Activated CD4-positive, alpha-beta T cell treated with anti-CD3 and anti-CD28 coated beads, Interleukin-2, amount 10 ng/mL, durations not matched to agents 7 days and 5 days (primary cell): ENCODE measurements around the gene GPR50. TPM values are rescaled to one million over a fixed set of nuclear protein-coding genes. Genes with fewer than 3 reads are reported as not detected.

Experiments used
- CTCF ChIA-PET: fragments of 350-600 bp; sonication (Branson Sonifier 250); formaldehyde crosslinking; loops from one replicate; lab custom pipeline; 2021; ENCODE audit warnings: antibody characterized with exemption; lab: Charles Lee
- POLR2A ChIA-PET: fragments of 350-600 bp; sonication (Branson Sonifier 250); formaldehyde crosslinking; loops from one replicate; lab custom pipeline; 2021; ENCODE audit warnings: antibody characterized with exemption; lab: Charles Lee
- DNase-seq: peaks from one replicate; pipeline ENCODE4 v3.0.0-alpha.2; 2020
- H3K27ac Mint-ChIP-seq: one replicate; pipeline ENCODE4 v1.8.0; 2021; ENCODE audit warnings: mild to moderate bottlenecking, moderate library complexity, mixed read lengths
- H3K27me3 Mint-ChIP-seq: one replicate; pipeline ENCODE4 v1.8.0; 2021; ENCODE audit warnings: mixed read lengths
- H3K36me3 Mint-ChIP-seq: one replicate; pipeline ENCODE4 v1.8.0; 2021; ENCODE audit warnings: low read depth, mixed read lengths
- H3K4me1 Mint-ChIP-seq: one replicate; pipeline ENCODE4 v1.8.0; 2021; ENCODE audit warnings: mixed read lengths
- H3K4me3 Mint-ChIP-seq: one replicate; pipeline ENCODE4 v1.8.0; 2021; ENCODE audit warnings: mild to moderate bottlenecking, moderate library complexity, mixed read lengths
- H3K9me3 Mint-ChIP-seq: one replicate; pipeline ENCODE4 v1.8.0; 2021; ENCODE audit warnings: mixed read lengths
- total RNA-seq, 2 experiments: library from RNA; stranded (reverse); gene quantifications; one replicate each; pipeline ENCODE4 v1.2.3, GENCODE V29; 2021

The GPR50 gene
- total RNA-seq, 2 experiments from 2014 or later = not detected

- POLR2A ChIA-PET = no interaction called here
- no peak for DNase-seq
- CTCF ChIA-PET = no interaction called here
- Mint-ChIP-seq H3K4me1 (no peaks in the 10 kb centered on the region), H3K4me3 (no peak overlapping the region), H3K27me3 (peaks cover 62% of the 10 kb centered on the region), H3K27ac (no peak overlapping the region), H3K36me3 (no peaks in the 10 kb centered on the region), H3K9me3 (no peaks in the 10 kb centered on the region)
Observed at GRCh38 chrX:151178746-151179145, 2.4 kb downstream of the GPR50 start.

- H3K4me3 Mint-ChIP-seq = no peak overlapping the region
- ChIA-PET CTCF (no interaction called here), POLR2A (no interaction called here)
- H3K27me3 Mint-ChIP-seq = peaks cover 60% of the 10 kb centered on the region
- H3K9me3 Mint-ChIP-seq = no peaks in the 10 kb centered on the region
- DNase-seq = no peak
- no peaks in the 10 kb centered on the region for H3K36me3 Mint-ChIP-seq
- H3K4me1 Mint-ChIP-seq = no peaks in the 10 kb centered on the region
- H3K27ac Mint-ChIP-seq = no peak overlapping the region
Observed at GRCh38 chrX:151180400-151180799, 4.0 kb downstream of the GPR50 start.

DNA sequence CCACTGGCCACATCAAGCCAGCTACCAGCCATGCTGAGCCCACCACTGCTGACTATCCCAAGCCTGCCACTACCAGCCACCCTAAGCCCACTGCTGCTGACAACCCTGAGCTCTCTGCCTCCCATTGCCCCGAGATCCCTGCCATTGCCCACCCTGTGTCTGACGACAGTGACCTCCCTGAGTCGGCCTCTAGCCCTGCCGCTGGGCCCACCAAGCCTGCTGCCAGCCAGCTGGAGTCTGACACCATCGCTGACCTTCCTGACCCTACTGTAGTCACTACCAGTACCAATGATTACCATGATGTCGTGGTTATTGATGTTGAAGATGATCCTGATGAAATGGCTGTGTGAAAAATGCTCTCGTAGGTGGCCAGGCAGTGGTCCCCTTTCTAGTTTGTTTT, 4.7 kb downstream of the GPR50 start:
- no peaks in the 10 kb centered on the region for H3K36me3 Mint-ChIP-seq
- H3K27me3 Mint-ChIP-seq = peaks cover 55% of the 10 kb centered on the region
- ChIA-PET POLR2A (no interaction called here), CTCF (no interaction called here)
- DNase-seq = no peak
- no peaks in the 10 kb centered on the region for H3K4me1 Mint-ChIP-seq
- no peaks in the 10 kb centered on the region for H3K9me3 Mint-ChIP-seq
- H3K27ac Mint-ChIP-seq = no peak overlapping the region
- H3K4me3 Mint-ChIP-seq = no peak overlapping the region

GRCh38 chrX:151183233-151183753, 6.9 kb downstream of the GPR50 start:
- no peaks in the 10 kb centered on the region for H3K36me3 Mint-ChIP-seq
- no peak for DNase-seq
- H3K27ac Mint-ChIP-seq = no peak overlapping the region
- no peaks in the 10 kb centered on the region for H3K9me3 Mint-ChIP-seq
- ChIA-PET CTCF (no interaction called here), POLR2A (no interaction called here)
- H3K27me3 Mint-ChIP-seq = peaks cover 46% of the 10 kb centered on the region
- H3K4me1 Mint-ChIP-seq = no peaks in the 10 kb centered on the region
- H3K4me3 Mint-ChIP-seq = no peak overlapping the region

- H3K27me3 Mint-ChIP-seq = peaks cover 41% of the 10 kb centered on the region
Observed at GRCh38 chrX:151183912-151184565, 7.7 kb downstream of the GPR50 start.

GRCh38 chrX:151184705-151185104, 8.3 kb downstream of the GPR50 start:
- DNase-seq = no peak
- ChIA-PET CTCF (no interaction called here), POLR2A (no interaction called here)
- no peaks in the 10 kb centered on the region for H3K9me3 Mint-ChIP-seq
- no peak overlapping the region for H3K27ac Mint-ChIP-seq
- no peak overlapping the region for H3K4me3 Mint-ChIP-seq
- no peaks in the 10 kb centered on the region for H3K36me3 Mint-ChIP-seq
- peaks cover 35% of the 10 kb centered on the region for H3K27me3 Mint-ChIP-seq
- no peaks in the 10 kb centered on the region for H3K4me1 Mint-ChIP-seq

More at GRCh38 chrX:151183912-151184565, 7.7 kb downstream of the GPR50 start:
- Mint-ChIP-seq H3K36me3 (no peaks in the 10 kb centered on the region), H3K9me3 (no peaks in the 10 kb centered on the region), H3K27ac (no peak overlapping the region), H3K4me3 (no peak overlapping the region), H3K4me1 (no peaks in the 10 kb centered on the region)
- POLR2A ChIA-PET = no interaction called here
- DNase-seq = no peak
- CTCF ChIA-PET = no interaction called here

DNA sequence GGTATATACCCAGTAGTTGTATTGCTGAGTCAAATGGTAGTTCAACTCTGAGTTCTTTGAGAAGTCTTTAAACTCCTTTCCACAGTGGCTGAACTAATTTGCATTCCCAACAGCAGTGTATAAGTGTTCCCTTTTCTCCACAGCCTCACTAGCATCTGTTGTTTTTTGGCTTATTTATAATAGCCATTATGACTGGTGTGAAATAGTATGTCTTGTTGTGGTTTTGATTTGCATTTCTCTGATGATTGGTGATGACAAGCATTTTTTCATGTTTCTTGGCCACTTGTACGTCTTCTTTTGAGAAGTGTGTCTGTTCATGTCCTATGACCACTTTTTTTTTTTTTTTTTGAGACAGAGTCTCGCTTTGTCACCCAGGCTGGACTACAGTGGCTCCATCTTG, 30.5 kb downstream of the GPR50 start:
- H3K36me3 Mint-ChIP-seq = no peaks in the 10 kb centered on the region
- H3K27ac Mint-ChIP-seq = no peak overlapping the region

GRCh38 chrX:151225843-151226242, 49.5 kb downstream of the GPR50 start:
- CTCF ChIA-PET = no interaction called here
- Mint-ChIP-seq H3K4me3 (no peak overlapping the region), H3K4me1 (no peaks in the 10 kb centered on the region), H3K27ac (no peak overlapping the region), H3K9me3 (no peaks in the 10 kb centered on the region), H3K27me3 (peaks cover 11% of the 10 kb centered on the region), H3K36me3 (no peaks in the 10 kb centered on the region)
- POLR2A ChIA-PET = no interaction called here
- no peak for DNase-seq

More for the DNA sequence above, 30.5 kb downstream of the GPR50 start:
- Mint-ChIP-seq H3K4me3 (no peak overlapping the region), H3K9me3 (no peaks in the 10 kb centered on the region), H3K4me1 (no peaks in the 10 kb centered on the region), H3K27me3 (peaks cover 9% of the 10 kb centered on the region)
- POLR2A ChIA-PET = no interaction called here
- no peak for DNase-seq
- CTCF ChIA-PET = no interaction called here

GRCh38 chrX:151226941-151227340, 50.6 kb downstream of the GPR50 start:
- no peak for DNase-seq
- H3K27me3 Mint-ChIP-seq = peaks cover 11% of the 10 kb centered on the region
- H3K36me3 Mint-ChIP-seq = no peaks in the 10 kb centered on the region
- ChIA-PET POLR2A (no interaction called here), CTCF (no interaction called here)
- no peaks in the 10 kb centered on the region for H3K9me3 Mint-ChIP-seq
- no peaks in the 10 kb centered on the region for H3K4me1 Mint-ChIP-seq
- no peak overlapping the region for H3K27ac Mint-ChIP-seq
- H3K4me3 Mint-ChIP-seq = no peak overlapping the region

GRCh38 chrX:151227627-151228026, 51.2 kb downstream of the GPR50 start:
- Mint-ChIP-seq H3K9me3 (no peaks in the 10 kb centered on the region), H3K4me3 (no peak overlapping the region), H3K27ac (no peak overlapping the region), H3K36me3 (no peaks in the 10 kb centered on the region), H3K27me3 (peaks cover 11% of the 10 kb centered on the region), H3K4me1 (no peaks in the 10 kb centered on the region)
- DNase-seq = no peak
- CTCF ChIA-PET = no interaction called here
- POLR2A ChIA-PET = no interaction called here

- Mint-ChIP-seq H3K36me3 (no peaks in the 10 kb centered on the region), H3K27ac (no peak overlapping the region)
Observed at GRCh38 chrX:151228935-151229334, 52.6 kb downstream of the GPR50 start.

More at GRCh38 chrX:151228935-151229334, 52.6 kb downstream of the GPR50 start:
- POLR2A ChIA-PET = no interaction called here
- no peak overlapping the region for H3K4me3 Mint-ChIP-seq
- CTCF ChIA-PET = no interaction called here
- H3K27me3 Mint-ChIP-seq = peaks cover 11% of the 10 kb centered on the region
- no peaks in the 10 kb centered on the region for H3K4me1 Mint-ChIP-seq
- no peak for DNase-seq
- no peaks in the 10 kb centered on the region for H3K9me3 Mint-ChIP-seq
